Fibroblast of skin of right biceps (primary cell): ENCODE data around the gene PLXNB2.
"Not testable (repeated sequence)": the region's sequence is repeated elsewhere in the genome, so short reads cannot be mapped to it uniquely, and the experiment has no call there.

ENCODE experiments used
- DNase-seq: peaks from one replicate; pipeline ENCODE4 v3.0.0-alpha.2; 2013

PLXNB2 gene

DNA sequence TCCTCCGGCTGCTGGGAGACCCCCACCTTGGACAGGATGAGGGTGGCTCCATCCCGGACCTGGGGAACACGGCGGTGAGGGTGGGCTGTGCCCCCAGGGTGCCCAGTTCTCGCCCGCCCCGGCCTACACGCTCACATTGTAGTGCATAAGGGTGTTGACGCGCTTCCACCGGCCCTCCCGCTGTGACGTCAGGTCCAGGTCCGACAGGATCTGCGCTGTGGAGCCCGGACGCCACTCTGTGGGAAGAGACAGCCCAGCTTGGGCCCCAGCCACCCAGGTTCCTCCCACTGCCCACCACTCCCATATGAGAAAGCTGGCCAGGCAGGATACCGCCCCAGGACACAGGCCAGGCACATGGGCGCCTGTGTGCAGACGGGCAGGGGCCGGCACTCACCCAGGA lies 29.0 kb downstream of the PLXNB2 start:
- DNase-seq = no peak

DNA sequence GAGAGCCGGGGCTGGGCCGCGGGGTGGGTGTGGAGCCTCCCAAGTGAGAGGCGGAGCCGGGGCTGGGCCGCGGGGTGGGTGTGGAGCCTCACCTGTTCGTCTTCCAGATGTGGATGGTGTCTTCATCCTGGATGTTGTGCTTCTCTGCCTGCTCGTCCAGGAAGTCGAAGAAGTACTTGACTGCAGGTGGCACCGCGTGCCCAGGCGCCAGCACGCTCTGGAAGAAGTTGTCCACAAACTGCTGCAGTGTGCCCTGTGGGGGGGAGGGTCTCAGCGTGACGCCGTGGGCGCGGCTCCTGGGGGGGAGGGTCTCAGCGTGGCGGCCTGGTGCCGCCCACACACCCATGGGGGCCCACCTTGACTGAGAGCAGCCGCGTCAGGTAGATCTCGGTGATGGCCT lies 29.7 kb downstream of the PLXNB2 start:
- no peak for DNase-seq

DNA sequence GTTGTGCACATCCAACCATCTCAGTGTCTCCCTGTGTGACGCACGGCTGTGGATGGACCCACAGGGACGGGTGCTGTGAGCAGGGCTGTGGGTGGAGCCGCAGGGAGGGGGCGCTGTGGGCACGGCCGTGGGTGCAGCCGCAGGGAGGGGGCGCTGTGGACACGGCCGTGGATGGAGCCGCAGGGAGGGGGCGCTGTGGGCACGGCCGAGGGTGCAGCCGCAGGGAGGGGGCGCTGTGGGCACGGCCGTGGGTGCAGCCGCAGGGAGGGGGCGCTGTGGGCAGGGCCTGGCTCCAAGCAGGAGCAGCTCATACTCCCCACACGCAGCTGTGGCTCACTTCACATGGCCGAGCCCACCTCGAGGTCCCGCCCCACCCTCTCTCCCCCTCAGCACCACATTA lies 31.3 kb downstream of the PLXNB2 start:
- DNase-seq = peak; percentile 50

DNA sequence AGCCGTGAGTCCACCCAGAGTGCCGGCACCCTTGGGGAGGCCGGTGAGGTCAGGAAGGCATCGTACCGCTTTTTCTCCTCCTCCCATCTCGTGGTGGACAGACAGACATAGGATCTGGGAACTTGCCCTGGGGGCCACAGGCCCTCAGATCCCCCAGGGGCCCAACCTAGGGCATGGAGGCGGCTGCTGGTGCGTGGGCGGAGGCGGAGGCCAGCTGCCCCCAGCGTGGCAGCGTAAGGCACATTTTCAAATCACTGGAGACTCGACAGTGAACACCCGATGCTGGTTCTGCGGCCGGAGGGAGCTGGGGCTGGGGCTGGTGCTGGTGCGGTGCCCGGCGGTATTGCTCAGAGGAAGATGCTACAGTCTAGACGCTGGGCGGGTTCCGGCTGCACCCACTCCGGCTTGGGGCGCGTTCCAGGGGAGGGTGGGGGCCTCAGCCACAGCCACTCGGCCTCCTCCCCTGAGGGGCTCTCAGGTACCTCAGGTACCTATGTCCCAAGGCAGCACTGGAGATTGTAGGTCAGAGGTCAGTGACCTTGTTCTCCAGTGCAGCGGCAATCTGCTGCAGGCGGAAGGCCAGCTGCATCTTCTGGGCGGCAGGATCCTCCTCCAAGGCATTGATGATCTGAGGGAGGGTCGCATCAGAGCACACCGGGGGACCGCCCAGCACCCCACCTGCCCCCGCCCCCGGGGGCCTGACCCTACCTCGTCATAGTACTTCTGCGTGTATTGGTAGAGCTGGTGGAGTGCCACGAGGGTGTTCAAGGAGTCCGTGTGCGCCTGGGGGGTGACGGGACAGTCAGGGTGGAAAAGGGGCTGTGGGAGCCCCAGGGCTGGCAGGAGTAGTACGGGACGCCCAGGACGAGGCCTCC lies 32.0 kb downstream of the PLXNB2 start:
- no peak for DNase-seq

DNA sequence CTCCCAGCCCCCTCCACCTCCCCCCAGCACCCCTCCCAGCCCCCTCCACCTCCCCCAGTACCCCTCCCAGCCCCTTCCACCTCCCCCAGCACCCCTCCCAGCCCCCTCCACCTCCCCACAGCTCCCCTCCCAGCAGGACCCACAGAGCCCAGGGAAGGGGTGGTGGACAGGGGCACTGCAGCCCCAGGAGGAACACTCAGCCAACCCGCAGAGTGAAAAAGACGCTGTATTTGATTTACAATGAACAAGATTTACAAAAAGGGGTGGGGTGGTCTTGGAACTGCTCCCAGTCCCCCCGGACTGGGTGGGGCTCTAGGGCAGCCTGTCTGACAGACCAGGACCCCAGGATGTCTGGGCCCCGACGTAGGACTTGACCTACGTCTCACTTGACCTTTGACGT lies 32.7 kb downstream of the PLXNB2 start:
- DNase-seq = no peak

DNA sequence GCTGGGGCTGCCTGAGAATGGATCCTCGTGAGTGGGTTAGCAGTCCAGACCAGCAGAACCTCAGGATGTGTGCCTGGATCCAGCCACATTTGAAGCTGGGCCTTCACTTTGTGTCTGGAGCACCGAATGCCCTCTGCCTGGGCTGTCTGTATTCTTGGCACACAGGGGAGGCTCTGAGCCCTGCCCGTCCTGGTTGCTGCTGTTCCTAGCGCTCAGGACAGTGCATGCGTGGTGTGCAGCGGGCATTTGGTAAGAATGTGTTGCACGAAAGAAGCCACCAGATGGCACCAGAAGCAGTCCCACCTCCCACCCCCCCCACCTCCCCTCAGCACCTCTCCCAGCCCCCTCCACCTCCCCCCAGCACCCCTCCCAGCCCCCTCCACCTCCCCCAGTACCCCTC lies 33.1 kb downstream of the PLXNB2 start:
- peak; percentile 62 for DNase-seq

DNA sequence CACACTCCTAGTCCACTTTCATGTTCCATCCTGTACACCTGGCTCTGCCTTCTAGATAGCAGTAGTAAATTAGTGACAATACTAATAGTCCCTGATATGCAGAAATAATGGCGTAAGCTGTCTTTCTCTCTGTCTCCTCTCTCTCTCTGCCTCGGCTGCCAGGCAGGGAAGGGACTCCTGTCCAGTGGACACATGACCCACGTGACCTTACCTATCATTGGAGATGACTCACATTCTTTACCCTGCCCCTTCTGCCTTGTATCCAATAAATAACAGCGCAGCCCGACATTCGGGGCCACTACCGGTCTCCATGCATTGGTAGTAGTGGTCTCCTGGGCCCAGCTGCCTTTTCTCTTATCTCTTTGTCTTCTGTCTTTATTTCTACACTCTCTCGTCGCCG lies 33.7 kb downstream of the PLXNB2 start:
- DNase-seq = not testable (repeated sequence)

DNA sequence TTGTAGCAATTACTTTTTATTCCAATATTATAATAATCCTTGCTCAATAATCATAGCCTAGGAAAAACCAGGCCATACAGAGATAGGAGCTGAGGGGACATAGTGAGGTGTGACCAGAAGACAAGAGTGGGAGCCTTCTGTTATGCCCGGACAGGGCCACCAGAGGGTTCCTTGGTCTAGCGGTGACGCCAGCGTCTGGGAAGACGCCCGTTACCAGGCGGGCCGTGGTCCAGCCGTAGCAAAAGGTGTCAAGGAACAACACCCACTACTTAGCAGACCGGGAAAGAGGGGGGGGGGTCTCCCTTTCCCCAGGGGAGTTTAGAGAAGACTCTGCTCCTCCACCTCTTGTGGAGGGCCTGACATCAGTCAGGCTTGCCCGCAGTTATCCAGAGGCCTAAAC lies 34.1 kb downstream of the PLXNB2 start:
- DNase-seq = not testable (repeated sequence)

DNA sequence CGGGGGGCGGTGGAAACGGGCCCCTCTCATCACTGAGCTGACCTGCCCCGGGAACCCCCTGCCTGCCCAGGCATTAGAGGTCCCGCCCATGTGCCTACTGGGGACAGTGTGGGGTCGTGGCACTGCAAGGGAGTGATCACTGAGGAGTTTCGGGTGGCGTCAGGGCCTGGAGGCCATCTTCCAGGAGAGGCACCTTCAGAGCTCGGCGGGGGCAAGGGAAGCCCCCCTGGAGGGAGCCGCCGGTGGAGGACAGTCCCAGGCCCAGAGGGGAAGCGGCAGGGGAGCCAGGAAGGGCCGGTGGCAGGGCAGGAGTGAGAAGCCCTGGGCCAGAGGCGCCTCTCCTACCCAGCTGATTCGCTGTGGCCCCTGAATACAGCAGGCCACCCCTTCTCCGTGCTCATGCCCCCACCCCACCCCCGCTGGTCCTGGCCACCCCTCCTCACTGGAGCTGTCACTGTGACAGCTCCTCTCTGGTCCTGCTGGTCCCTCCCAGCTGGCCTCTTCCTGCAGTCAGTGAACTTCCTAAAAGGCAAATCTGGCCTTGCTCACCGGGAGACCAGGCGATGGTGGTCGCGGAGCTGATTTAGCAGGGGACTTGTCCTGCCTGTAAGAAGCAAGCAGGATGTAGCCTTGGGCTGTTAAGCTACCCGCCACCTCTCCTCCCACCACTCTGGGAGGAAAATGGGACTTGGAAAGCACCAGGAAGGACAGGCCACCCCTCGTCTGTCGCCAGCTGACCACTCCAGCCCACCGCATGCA lies 35.2 kb downstream of the PLXNB2 start:
- no peak for DNase-seq

DNA sequence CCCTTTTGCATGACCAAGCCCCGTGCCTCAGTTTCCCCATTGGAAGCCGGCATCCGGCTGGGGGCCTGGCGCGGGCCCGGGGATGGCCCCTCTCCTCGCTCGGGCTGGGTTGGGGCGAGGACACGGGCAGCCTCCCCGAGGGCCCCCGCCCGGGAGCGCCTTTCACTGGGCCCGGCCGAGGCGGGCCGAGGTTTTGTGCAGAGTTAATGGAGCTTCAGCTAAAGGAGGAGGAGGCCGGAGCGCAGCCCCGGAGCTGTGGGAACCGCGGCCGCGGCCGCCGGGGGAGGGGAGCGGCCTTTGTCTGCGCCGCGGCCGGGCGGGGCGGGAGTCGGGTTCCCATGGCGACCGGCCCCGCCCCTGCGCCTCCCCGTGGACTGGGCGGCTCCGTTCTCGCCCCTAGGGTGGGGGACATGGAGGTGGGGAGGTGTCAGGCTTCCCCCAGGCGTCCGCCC lies 35.9 kb downstream of the PLXNB2 start:
- DNase-seq = peak; percentile 68

DNA sequence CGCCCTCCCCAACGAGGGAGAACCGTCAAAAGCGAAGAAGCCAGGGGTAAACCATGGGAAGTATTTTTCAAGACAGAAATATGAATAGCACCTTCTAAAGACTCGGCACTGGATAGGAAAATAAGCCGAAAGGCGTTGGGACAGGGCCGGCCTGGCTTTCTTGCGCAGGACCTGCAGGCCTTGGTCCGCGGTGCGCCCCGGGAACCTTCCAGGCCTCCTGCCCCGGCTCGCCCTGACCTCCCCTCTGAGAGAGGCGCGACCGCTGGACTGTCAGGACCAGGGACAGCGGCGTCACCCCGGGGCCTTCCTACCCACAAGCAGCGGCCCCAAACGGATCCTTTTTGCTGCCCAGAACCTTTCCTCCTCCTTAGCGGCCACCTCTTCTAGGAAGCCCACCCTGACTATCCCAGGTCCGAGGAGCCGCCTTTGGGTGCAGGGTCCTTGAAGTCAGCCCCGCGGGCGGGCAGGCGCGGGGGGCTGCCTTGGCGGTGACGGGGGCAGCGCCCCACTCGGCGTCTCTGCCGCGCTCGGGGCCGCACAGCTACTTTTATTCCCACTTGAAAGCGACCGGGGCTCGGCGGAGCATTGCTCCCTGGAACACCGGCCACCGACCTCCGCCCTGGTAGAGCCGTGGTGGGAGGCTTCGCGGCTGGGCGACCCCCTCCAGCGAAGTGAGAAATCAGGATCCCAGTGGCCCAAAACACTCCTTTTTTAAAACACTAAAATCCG lies 36.6 kb downstream of the PLXNB2 start:
- peak; percentile 57 for DNase-seq

DNA sequence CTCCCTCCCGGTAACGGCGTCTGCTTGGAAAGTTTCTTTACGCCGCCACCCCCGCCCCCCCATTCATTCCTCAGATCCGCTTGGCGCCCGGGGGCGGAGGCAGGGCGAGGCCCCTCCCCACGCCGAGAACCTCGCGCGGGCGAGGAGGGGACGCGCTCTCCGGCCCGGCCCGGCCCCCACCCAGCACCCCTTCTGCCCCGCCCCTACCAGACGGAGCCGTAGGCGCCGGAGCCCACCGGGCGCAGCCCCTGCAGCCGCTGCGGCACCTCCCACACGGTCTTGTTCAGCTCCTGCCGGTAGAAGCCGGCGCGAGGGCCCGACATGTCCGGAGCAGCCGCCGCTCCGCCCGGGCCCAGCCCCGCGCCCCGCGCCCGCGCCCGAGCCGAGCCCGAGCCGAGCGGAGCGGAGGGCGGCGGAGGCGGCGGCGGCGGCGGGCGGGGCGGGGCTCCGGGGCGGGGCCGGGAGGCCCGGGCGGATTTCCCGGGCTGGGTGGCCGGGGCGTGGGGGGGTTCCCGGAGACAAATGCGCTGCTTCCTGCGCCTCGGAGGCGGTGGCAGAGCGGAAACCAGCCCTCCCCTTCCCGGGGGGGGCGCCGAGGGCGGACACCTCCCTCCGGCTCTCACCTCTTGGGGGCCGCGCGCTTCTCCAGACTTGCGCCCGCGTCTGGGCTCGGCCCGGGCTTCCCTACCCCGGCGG lies 37.3 kb downstream of the PLXNB2 start, which contains the start of gene MAPK11:
TSS of gene MAPK11 (minus strand) at position 411 of the 696 bp plus-strand sequence. CDS start at position 323, 88 bp downstream.
- DNase-seq = peak; percentile 59

DNA sequence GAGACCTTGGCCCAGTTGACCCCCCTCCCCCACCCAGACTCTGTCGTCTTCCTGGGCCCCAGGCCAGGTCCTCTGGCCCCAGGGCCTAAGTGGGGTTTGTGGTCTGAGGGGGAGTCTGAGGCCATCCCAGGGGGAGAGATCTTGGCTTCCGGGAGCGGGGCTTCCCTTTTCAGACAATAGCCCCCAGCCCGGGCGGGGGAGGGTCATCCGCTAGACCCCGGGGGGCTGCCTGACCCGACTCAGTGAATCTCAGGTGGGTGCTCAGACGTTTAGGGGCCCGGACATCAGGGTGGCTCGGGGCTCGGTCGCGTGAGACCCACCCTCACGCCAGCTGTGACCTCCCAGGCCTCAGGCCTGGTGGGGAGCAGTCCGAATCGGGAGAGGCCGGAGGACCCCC lies 37.9 kb downstream of the PLXNB2 start:
- DNase-seq = no peak

DNA sequence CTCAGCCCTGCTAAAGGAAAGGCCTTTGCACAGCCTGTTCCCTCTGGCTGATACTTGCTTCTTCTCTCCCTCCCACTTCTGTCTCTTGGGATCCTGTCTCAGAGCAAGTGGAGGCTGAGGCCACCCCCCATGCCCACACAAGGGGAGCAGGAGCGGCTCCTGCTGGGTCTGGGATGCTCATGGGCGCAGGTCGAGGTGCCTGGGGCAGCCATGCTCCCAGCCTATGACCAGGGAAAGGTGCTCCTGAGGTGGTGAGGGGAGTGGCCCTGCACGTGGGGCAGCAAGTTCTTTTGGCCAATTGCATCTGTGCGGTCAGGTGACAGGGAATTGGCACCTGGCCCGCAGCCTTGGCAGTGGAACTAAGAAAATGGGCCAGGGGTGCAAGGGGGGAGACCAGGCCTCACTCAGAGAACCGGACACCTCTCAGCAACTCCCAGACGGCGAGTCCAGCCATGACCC lies 38.8 kb downstream of the PLXNB2 start:
- no peak for DNase-seq

DNA sequence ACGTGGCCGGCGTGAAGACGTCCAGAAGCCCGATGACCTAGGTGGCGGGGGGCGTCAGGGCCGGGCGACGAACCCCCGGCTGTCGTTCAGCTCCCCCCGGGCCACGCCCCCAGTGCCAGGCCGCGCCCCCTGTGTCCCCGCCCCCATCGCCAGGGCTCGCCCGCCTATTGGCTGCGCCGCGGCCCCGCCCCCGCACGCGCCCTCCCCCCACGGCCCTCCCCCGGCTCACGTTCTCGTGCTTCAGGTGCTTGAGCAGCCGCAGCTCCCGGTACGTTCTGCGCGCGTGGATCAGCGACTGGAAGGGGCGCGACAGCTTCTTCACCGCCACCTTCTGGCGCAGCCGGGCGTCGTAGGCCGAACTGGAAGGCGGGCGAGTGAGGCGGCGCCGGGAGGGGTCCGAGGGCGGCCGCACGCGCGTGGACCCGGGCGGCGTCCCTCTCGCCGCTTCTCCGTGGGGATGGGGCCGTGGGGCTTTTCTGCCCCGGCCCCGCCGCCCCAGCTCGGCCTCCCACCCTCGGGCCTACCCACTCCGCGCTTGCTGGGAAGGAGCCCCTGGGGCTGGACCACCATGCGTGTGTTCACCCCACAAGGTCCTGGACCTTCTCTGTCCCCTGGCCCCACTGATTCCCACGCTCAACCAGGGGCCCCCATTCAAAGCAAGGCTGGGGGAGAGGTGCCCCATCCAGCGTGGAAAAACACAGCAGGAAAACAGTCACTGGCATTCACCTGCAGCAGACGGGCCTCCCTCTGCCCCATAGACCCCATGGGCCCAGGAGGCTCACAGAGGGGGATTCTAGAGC lies 39.7 kb downstream of the PLXNB2 start:
- DNase-seq = peak; percentile 65

DNA sequence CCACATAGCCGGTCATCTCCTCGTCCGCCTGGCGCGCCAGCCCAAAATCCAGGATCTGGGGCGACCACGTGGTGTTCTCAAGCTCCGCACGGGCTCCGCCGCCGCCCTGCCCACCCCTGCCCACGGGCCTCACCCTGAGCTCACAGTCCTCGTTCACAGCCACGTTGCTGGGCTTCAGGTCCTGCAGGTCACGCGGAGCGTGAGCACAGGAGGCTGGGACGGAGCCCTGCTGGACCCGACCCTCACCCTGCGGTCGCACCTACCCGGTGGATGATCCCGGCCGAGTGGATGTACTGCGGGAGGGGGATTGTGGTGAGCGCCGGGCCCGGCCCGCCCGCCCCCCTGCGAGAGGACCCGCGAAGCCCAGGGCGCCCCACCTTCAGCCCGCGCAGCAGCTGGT lies 40.5 kb downstream of the PLXNB2 start:
- no peak for DNase-seq

DNA sequence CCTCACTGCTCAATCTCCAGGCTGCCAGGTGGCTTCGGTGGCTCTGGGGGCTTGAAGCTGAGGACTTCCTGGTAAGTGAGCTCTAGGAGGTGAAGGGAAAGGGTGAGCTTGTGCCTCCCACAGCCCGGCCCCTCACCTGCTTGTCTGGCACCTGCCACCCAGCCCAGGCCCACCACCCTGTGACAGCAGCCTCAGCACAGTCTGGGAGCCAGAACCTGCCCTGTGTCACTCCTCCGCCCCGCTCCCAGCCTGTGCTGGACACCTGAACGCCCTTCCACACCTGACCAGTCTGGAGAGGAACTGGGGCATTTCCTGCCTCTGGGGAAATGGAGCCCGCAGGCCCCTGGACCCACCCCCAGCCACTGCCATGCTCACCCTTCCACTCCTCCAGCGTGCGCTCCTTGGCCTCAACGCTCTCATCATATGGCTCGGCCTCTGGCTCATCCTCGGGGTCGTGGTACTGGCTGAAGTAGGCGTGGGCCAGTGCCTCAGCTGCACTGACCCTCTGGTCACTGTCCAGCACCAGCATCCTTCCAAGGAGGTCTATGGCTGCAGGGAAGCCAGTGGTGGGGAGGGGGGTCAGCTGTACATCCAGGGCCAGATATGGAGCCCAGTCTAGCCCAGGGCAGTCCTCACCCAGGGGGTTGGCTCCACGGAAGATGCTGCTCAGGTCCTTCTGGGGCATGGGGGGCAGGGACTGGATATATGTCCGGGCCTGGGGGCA lies 42.3 kb downstream of the PLXNB2 start:
- DNase-seq = no peak

DNA sequence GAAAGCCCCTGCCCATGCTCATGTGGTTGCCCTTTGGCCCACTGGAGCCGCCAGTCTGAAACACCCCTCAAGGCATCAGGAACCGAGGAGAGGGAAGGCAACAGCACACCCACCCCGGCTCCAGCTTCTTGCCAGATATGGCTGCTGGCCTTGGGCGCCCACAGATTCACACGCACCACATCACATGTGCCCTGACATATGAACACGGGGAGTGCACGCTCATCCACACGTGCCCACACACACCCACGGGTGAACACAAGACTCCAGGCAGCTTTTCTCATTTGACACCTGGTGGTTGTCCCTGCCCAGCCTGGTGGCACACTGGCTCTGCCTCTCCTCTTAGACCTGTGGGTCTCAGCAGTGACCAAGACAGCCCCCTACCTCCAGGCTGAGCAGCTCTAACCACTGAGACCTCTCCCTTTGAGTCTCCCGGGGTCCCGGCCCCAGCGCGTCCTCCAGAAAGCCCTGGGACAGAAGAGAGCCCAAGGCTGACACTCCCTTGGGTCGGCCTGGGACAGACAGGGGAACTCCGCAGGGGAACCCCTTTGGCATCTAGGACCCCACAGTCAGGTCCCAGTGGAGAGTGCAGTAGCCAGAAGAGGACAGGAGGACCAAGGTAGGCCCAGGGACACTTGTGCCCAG lies 43.2 kb downstream of the PLXNB2 start:
- DNase-seq = no peak

DNA sequence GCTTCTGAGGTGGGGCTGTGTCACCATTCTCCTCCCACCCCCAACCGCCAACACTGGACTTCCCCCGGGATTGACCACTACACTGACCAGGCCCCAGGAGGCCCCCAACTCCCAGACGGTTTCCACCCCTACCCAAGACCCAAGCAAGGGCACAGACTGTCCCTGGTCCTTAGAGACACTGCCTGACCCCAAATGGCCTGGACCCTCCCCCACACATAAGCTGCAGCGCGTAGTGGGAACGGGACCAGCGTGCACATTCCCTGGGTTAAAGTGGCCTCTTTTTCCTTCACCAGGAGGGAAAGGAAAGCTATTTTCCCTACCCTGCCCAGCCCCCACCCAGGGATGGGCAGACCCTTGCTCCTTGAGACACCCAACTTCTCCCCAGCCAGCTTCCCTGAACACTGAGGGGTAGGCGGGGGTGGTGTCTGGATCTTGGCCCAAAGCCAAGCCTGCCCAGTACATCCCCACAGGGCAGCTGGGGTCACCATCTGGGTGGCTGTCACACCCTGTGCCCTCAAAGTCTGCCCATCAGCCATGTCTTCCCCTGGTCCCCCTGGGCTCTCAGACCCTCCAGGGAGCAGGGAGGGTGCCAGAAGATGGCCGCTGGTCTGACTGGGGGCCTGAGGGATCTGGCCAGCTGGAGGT lies 44.4 kb downstream of the PLXNB2 start:
- no peak for DNase-seq

DNA sequence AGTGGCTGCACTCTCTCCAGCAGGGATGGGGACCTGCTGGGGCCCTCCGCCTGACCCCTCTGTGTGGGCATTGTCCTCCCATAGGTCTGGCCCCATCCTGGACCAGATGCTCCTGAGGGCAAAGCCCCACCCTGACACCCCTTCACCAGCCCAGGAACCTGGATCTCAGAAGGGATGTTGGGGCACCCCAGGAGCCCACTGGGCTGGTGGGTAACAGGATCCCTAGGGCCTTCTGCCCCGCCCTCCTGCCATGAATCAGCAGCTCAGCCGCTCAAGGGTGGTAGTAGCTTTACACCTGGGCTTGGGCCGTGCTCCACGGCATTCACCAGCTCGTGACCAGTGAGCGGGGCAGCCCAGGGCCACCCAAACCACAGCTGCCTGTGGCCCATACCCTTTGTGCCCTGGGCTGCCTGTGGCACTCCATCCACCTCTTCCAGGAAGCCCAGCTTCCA lies 45.0 kb downstream of the PLXNB2 start:
- DNase-seq = no peak
